ENCODE results near the gene FCHSD2.

The FCHSD2 gene

GRCh38 chr11:73002214-73002613 lies 139.9 kb downstream of the FCHSD2 start:
- Histone ChIP-seq H3K9me3 (ENCODE audit: control insufficient read depth, insufficient read depth, low read depth, low read length) (no peaks in the 10 kb centered on the region), H3K4me3 (ENCODE audit: low read depth, low read length) (no peak overlapping the region), H3K27ac (ENCODE audit: extremely low read depth, low read depth, low read length) (no peak overlapping the region), H3K4me1 (ENCODE audit: control insufficient read depth, insufficient read depth, low read length) (no peaks in the 10 kb centered on the region), H3K36me3 (ENCODE audit: control insufficient read depth in 2 of 2, insufficient read depth in 1 of 2, low read length in 2 of 2) (no peaks in the 10 kb centered on the region)
- ChIA-PET POLR2A (interaction anchor here (0.6 kb wide), 1 partner anchor 85 kb away, joined by 5 read pairs; no protein-coding TSS in a partner anchor), CTCF (interaction anchor here (0.6 kb wide), 1 partner anchor 112 kb away, joined by 3 read pairs; no protein-coding TSS in a partner anchor)
- TF ChIP-seq EGR2 (tag by site-specific recombination; IDR thresholded peaks at IDR 0.05; ENCODE audit: low read depth) (no peak), PRDM1 (tag by site-specific recombination; IDR thresholded peaks at IDR 0.05) (no peak), ZNF426 (tag by site-specific recombination; IDR thresholded peaks at IDR 0.05) (no peak), PATZ1 (tag by site-specific recombination; IDR thresholded peaks at IDR 0.05) (no peak), ZNF473 (tag by site-specific recombination; IDR thresholded peaks at IDR 0.05) (no peak), HOXC10 (CRISPR knock-in tag; IDR thresholded peaks at IDR 0.05) (no peak), ZNF704 (tag by site-specific recombination; IDR thresholded peaks at IDR 0.05) (no peak), ZNF174 (tag by site-specific recombination; IDR thresholded peaks at IDR 0.05) (no peak), ZNF280D (tag by site-specific recombination; IDR thresholded peaks at IDR 0.05) (no peak), GLIS1 (tag by site-specific recombination; IDR thresholded peaks at IDR 0.05) (no peak)
- TF ChIP-seq, protein P1, sequence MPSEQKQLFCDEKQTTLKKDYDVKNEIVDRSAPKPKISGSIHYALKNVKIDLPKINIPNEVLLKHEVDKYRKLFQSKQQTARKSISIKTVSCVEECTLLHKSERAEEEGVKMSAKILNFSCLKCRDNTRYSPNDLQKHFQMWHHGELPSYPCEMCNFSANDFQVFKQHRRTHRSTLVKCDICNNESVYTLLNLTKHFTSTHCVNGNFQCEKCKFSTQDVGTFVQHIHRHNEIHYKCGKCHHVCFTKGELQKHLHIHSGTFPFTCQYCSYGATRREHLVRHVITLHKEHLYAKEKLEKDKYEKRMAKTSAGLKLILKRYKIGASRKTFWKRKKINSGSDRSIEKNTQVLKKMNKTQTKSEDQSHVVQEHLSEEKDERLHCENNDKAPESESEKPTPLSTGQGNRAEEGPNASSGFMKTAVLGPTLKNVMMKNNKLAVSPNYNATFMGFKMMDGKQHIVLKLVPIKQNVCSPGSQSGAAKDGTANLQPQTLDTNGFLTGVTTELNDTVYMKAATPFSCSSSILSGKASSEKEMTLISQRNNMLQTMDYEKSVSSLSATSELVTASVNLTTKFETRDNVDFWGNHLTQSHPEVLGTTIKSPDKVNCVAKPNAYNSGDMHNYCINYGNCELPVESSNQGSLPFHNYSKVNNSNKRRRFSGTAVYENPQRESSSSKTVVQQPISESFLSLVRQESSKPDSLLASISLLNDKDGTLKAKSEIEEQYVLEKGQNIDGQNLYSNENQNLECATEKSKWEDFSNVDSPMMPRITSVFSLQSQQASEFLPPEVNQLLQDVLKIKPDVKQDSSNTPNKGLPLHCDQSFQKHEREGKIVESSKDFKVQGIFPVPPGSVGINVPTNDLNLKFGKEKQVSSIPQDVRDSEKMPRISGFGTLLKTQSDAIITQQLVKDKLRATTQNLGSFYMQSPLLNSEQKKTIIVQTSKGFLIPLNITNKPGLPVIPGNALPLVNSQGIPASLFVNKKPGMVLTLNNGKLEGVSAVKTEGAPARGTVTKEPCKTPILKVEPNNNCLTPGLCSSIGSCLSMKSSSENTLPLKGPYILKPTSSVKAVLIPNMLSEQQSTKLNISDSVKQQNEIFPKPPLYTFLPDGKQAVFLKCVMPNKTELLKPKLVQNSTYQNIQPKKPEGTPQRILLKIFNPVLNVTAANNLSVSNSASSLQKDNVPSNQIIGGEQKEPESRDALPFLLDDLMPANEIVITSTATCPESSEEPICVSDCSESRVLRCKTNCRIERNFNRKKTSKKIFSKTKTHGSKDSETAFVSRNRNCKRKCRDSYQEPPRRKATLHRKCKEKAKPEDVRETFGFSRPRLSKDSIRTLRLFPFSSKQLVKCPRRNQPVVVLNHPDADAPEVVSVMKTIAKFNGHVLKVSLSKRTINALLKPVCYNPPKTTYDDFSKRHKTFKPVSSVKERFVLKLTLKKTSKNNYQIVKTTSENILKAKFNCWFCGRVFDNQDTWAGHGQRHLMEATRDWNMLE (tag by site-specific recombination; conservative IDR thresholded peaks at IDR 0.05; ENCODE audit: low read depth): no peak
- TF ChIP-seq, protein P2, sequence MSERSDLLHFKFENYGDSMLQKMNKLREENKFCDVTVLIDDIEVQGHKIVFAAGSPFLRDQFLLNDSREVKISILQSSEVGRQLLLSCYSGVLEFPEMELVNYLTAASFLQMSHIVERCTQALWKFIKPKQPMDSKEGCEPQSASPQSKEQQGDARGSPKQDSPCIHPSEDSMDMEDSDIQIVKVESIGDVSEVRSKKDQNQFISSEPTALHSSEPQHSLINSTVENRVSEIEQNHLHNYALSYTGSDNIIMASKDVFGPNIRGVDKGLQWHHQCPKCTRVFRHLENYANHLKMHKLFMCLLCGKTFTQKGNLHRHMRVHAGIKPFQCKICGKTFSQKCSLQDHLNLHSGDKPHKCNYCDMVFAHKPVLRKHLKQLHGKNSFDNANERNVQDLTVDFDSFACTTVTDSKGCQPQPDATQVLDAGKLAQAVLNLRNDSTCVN (tag by site-specific recombination; optimal IDR thresholded peaks at IDR 0.05): no peak
- TF ChIP-seq, protein P3, sequence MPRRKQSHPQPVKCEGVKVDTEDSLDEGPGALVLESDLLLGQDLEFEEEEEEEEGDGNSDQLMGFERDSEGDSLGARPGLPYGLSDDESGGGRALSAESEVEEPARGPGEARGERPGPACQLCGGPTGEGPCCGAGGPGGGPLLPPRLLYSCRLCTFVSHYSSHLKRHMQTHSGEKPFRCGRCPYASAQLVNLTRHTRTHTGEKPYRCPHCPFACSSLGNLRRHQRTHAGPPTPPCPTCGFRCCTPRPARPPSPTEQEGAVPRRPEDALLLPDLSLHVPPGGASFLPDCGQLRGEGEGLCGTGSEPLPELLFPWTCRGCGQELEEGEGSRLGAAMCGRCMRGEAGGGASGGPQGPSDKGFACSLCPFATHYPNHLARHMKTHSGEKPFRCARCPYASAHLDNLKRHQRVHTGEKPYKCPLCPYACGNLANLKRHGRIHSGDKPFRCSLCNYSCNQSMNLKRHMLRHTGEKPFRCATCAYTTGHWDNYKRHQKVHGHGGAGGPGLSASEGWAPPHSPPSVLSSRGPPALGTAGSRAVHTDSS (tag by site-specific recombination; IDR thresholded peaks at IDR 0.05): no peak

All from HEK293 (cell line).